Activated CD4-positive, alpha-beta T cell treated with anti-CD3 and anti-CD28 coated beads, Interleukin-10, Interleukin-2, amounts not matched to agents 100 ng/mL and 50 ng/mL, durations not matched to agents 16 hours and 8 hours (primary cell): Measurements from ENCODE around the gene AKIRIN1.
"Not testable (repeated sequence)": the region's sequence is repeated elsewhere in the genome, so short reads cannot be mapped to it uniquely, and the experiment has no call there.

Experiments
- DNase-seq: peaks from one replicate; pipeline ENCODE4 v3.0.0-alpha.2; 2020

The AKIRIN1 gene

DNA sequence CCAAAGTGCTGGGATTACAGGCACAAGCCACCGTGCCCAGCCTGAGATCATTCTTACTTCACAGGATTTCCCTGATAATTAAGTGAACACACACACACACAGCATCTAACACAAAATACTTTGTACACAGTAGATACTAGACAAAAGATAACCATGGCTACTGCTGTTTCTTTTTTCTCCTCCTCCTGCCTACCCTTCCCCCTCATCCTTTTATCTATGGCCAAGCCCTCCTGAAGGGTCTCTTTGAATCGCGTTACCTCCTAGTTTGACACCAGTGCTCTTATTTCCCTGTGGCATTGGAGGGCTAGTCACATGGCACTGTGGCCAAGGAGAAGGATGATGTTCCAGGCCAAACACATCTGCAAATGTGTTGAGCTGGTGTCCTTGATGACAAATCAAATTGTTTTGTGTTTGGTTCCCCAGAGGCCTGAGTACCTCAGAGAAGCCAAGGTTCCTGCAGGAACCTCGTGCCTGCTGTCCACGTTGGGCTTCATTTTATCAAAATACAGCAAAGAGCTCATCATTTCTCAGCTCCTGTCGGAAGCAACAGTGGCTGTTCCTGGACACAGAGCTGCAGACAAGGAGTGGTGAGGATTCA lies 55.6 kb downstream of the AKIRIN1 start:
- no peak for DNase-seq

DNA sequence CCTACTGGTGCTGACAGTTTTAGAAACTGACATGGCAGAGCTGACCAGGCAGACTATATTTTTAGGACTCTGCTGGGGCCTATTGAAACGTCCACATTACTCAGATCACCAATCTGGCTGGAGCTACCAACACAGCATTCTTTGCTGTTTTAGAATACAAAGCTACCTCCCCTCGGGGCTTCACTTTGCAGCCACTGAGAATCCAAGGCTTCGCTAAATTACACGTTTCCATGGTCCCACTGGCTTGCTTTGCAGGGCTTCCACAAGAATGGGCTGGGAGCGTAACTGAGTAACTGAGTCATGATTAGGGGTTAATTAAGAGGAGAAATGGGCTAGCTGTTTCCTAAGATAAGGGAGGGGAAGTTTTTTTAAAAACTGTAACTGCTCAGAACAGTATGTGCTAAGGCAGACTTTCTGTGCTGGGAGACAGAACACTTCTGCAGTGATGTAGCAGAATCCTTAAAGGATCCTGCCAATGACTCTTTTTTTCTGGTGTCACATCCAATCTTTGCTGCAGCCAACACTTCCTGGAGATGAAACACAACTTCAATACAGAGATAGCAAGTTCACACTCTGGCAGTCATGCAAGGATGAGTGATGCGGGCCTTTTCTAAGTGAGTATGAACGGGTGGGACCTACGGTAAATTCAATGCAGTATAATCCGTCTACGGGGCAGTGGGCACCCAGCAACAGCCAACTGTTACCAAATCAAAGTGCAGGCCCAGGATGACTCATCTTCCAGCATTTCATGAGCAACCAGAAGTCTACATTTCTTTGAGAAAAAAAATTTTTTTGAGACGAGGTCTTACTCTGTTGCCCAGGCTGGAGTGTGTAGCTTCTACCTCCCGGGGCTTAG lies 56.5 kb downstream of the AKIRIN1 start:
- DNase-seq, result peak; percentile 68

DNA sequence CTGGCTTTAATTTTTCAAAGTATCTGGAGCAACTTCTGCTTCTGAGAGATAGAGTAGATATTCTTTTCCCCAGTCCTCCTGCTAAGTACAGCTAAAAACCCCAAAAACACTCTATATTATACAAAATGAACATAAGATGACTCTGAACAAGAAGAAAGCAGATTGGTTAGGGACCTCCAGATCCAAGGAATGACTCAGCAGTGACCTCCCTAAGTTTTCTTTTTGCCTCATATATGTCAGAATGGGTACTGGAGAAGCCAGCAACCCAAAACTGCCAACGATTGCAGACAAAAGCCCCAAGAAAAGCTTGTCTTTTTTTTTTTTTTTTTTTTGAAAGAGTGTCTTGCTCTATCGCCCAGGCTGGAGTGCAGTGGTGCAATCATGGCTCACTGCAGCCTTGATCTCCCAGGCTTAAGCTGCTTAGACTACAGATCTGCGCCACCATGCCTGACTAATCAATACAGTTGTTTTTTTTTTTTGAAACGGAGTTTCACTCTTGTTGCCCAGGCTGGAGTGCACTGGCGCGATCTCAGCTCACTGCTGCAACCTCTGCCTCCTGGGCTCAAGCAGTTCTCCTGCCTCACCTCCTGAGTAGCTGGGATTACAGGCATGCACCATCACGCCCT lies 57.8 kb downstream of the AKIRIN1 start:
- peak; percentile 38 for DNase-seq

DNA sequence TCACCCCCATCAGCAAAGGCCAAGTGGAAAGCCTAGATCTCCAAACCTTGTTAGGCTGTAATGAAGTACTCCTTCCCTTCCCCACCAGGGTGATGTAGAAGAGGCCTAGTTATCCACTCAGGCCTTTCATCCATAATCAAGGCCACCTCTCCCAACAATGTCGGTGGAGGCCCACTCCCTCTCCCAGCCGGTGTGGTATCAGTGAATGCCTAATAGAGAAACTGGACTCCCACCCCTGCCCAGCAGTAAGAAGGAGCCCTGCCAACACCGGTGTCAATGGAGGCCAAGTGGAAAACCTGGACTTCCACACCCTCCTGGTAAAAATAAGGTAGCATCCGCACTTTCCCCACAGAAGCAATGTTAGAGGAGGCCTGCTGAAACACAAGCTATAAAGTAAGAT lies 58.9 kb downstream of the AKIRIN1 start:
- DNase-seq, result no peak

DNA sequence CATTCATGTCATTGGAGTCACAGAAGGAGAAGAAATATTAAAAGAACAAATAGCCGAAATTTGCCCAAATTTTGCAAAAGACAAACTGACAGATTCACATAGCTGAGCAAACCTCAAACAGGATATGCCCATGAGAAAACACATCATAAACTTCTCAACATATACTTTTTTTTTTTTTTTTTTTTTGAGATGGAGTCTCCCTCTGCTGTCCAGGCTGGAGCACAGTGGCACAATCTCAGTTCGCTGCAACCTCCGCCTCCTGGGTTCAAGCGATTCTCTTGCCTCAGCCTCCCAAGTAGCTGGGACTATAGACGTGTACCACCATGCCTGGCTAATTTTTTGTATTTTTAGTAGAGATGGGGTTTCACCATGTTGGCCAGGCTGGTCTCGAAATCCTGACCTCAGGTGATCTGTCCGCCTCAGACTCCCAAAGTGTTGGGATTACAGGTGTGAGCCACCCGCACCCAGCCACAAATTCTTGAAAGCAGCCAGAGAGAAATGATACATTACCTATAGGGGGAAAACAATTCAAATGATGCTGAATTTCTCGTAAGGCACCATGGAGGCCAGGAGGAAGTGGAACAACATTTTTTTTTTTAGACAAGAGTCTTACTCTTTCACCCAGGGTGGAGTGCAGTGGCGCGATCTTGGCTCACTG lies 60.2 kb downstream of the AKIRIN1 start:
- DNase-seq, result not testable (repeated sequence)

DNA sequence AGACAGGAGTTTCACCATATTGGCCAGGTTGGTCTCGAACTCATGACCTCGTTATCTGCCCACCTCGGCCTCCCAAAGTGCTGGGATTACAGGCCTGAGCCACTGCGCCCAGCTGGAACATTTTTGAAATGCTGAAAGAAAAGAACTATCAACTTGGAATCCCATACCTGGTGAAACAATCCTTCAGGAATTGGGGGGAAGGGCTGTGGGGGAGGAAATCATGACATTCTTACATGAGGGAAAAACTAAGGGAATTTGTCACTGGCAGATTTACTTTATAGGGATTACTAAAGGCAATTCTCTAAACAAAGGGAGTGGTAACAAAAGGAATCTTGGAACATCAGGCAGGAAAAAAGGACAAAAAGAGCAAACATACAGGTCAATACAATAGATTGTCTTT lies 60.9 kb downstream of the AKIRIN1 start:
- DNase-seq, result no peak

DNA sequence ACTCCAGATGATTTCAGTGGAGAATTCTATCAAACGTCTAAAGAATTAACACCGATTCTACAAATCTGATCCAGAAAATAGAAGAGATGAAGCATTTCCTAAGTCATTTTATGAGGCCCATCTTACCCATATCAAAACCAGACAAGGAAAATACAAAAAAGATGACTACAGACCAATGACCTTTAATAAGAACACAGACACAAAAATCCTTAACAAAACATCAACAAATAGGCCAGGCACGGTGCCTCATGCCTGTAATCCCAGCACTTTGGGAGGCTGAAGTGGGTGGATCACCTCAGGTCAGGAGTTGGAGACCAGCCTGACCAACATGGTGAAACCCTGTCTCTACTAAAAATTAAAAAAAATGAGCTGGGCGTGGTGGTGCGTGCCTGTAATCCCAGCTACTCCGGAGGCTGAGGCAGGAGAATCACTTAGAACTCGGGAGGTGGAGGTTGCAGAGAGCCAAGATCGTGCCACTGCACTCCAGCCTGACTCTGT lies 64.2 kb downstream of the AKIRIN1 start:
- not testable (repeated sequence) for DNase-seq
